Mesenchymal stem cell (in vitro differentiated cells and primary cell): ENCODE results near the gene PAX6.

Experiments
- DNase-seq: peaks from one replicate; pipeline ENCODE4 v3.0.0-alpha.2; 2013
- H2AFZ ChIP-seq: one replicate; pipeline ENCODE4 v1.6.1; 2013; ENCODE audit warnings: low read depth, mild to moderate bottlenecking, control low read depth, inconsistent platforms, low read length, moderate library complexity
- H2AK5ac ChIP-seq: 2 replicates; pipeline ENCODE4 v1.6.1; 2013; ENCODE audit warnings: low read length, moderate library complexity, mild to moderate bottlenecking, inconsistent platforms; ENCODE audit not compliant: severe bottlenecking
- H2BK120ac ChIP-seq: one replicate; pipeline ENCODE4 v1.6.1; 2013; ENCODE audit warnings: low read depth, mild to moderate bottlenecking, inconsistent platforms, low read length, moderate library complexity
- H2BK12ac ChIP-seq, 2 experiments: one replicate each; pipeline ENCODE4 v1.6.1; 2013; ENCODE audit warnings: inconsistent platforms in 2 of 2, low read length in 2 of 2, mild to moderate bottlenecking in 2 of 2, moderate library complexity in 2 of 2, control low read depth in 1 of 2
- H2BK15ac ChIP-seq: one replicate; pipeline ENCODE4 v1.6.1; 2013; ENCODE audit warnings: mild to moderate bottlenecking, low read depth, inconsistent platforms; ENCODE audit not compliant: poor library complexity, severe bottlenecking
- H2BK5ac ChIP-seq: 2 replicates; pipeline ENCODE4 v1.6.1; 2013; ENCODE audit warnings: low read depth, mild to moderate bottlenecking, low read length, control low read depth, inconsistent platforms; ENCODE audit not compliant: poor library complexity, severe bottlenecking
- H3K14ac ChIP-seq, 2 experiments: one replicate each; pipeline ENCODE4 v1.6.1; 2013; ENCODE audit warnings: inconsistent platforms in 2 of 2, low read length in 2 of 2, control low read depth in 1 of 2, mild to moderate bottlenecking in 1 of 2, moderate library complexity in 1 of 2
- H3K18ac ChIP-seq, 2 experiments: one replicate each; pipeline ENCODE4 v1.6.1; 2013; ENCODE audit warnings: inconsistent platforms in 2 of 2, low read length in 2 of 2, control low read depth in 1 of 2, low read depth in 1 of 2, mild to moderate bottlenecking in 1 of 2
- H3K23ac ChIP-seq, 2 experiments: one replicate each; pipeline ENCODE4 v1.6.1; 2013; ENCODE audit warnings: inconsistent platforms in 2 of 2, low read length in 2 of 2, mild to moderate bottlenecking in 2 of 2, moderate library complexity in 2 of 2, control low read depth in 1 of 2
- H3K27ac ChIP-seq: 2 replicates; pipeline ENCODE4 v1.5.1; 2013; ENCODE audit warnings: mild to moderate bottlenecking, moderate library complexity, low read length, control low read depth, inconsistent platforms; ENCODE audit not compliant: poor library complexity, severe bottlenecking
- H3K27me3 ChIP-seq, 2 experiments: 2 replicates each; pipeline versions ENCODE4 v1.6.1 to v1.7.0; 2013; ENCODE audit warnings: low read length in 2 of 2, mild to moderate bottlenecking in 2 of 2, moderate library complexity in 2 of 2, control low read depth in 1 of 2, inconsistent platforms in 1 of 2; ENCODE audit not compliant: control insufficient read depth in 1 of 2, insufficient read depth in 1 of 2
- H3K36me3 ChIP-seq, 2 experiments: 2 replicates each; pipeline versions ENCODE4 v1.6.1 to v1.7.0; 2013; ENCODE audit warnings: low read length in 2 of 2, control low read depth in 1 of 2, inconsistent platforms in 1 of 2, low read depth in 1 of 2, mild to moderate bottlenecking in 1 of 2; ENCODE audit not compliant: insufficient read depth in 2 of 2, control insufficient read depth in 1 of 2
- H3K4ac ChIP-seq, 2 experiments: one replicate each; pipeline ENCODE4 v1.6.1; 2013; ENCODE audit warnings: inconsistent platforms in 2 of 2, low read length in 2 of 2, mild to moderate bottlenecking in 2 of 2, moderate library complexity in 2 of 2, control low read depth in 1 of 2, low read depth in 1 of 2
- H3K4me1 ChIP-seq: 2 replicates; pipeline ENCODE4 v1.6.1; 2013; ENCODE audit warnings: low read depth, low read length, control low read depth; ENCODE audit not compliant: control insufficient read depth, insufficient read depth
- H3K4me2 ChIP-seq: 2 replicates; pipeline ENCODE4 v1.6.1; 2013; ENCODE audit warnings: low read length, mild to moderate bottlenecking, inconsistent platforms; ENCODE audit not compliant: poor library complexity, severe bottlenecking
- H3K4me3 ChIP-seq, 2 experiments: 2 replicates each; pipeline versions ENCODE4 v1.5.1 to v1.7.0; 2013; ENCODE audit warnings: low read length in 2 of 2, mild to moderate bottlenecking in 2 of 2, control low read depth in 1 of 2, low read depth in 1 of 2; ENCODE audit not compliant: insufficient read depth in 1 of 2
- H3K79me1 ChIP-seq: replicated peaks from 2 replicates; pipeline ENCODE4 v1.6.1; 2013; ENCODE audit warnings: mild to moderate bottlenecking, control low read depth, low read length, inconsistent platforms; ENCODE audit not compliant: poor library complexity, severe bottlenecking
- H3K9ac ChIP-seq: 2 replicates; pipeline ENCODE4 v1.7.0; 2013; ENCODE audit warnings: mild to moderate bottlenecking, low read length, moderate library complexity
- H3K9me3 ChIP-seq: 2 replicates; pipeline ENCODE4 v1.7.0; 2013; ENCODE audit warnings: mild to moderate bottlenecking, low read length; ENCODE audit not compliant: control insufficient read depth
- H4K8ac ChIP-seq: one replicate; pipeline ENCODE4 v1.6.1; 2013; ENCODE audit warnings: inconsistent platforms, mild to moderate bottlenecking, low read length, moderate library complexity
- H4K91ac ChIP-seq: one replicate; pipeline ENCODE4 v1.6.1; 2013; ENCODE audit warnings: mild to moderate bottlenecking, low read length, inconsistent platforms
- whole genome bisulfite sequencing: methylation state at CpG from one replicate; pipeline ENCODE4 v1.1.7; 2013; ENCODE audit warnings: mixed read lengths; 5-methylcytosine and 5-hydroxymethylcytosine counted together

The PAX6 gene

DNA sequence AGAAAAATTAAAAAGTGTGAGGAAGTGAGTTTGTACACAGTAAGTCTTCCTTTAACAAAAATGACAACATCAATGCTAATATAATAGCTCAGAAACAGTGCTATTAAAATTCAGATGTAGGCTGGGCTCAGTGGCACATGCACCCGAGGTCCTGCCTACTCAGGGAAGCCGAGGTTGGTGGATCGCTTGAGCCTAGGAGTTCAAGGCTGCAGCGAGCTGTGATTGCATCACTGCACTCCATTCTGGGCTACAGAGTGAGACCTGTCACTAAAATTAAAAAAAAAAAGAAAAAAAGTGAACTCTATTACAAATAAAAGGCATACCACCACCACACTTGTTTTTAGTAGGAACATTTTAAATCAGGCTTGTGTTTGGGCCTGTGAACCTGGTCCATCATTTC, 39.2 kb upstream of the PAX6 start:
- no peak overlapping the region for H3K9ac ChIP-seq
- 67% methylated on average over 2 of the region's 4 CpGs for WGBS
- no peak overlapping the region for H2BK12ac ChIP-seq
- H3K36me3 ChIP-seq: no peaks in the 10 kb centered on the region
- H3K4me2 ChIP-seq: no peak overlapping the region
- H2BK5ac ChIP-seq: no peak overlapping the region
- H2AFZ ChIP-seq: no peak overlapping the region
- no peak overlapping the region for H3K4ac ChIP-seq
- no peak overlapping the region for H3K4me3 ChIP-seq
- H3K79me1 ChIP-seq: no peaks in the 10 kb centered on the region
- H4K91ac ChIP-seq: no peak overlapping the region
- H3K18ac ChIP-seq: no peak overlapping the region
- DNase-seq: no peak
- no peaks in the 10 kb centered on the region for H3K9me3 ChIP-seq
- no peak overlapping the region for H2BK120ac ChIP-seq
- H2BK15ac ChIP-seq: no peak overlapping the region
- no peak overlapping the region for H2AK5ac ChIP-seq
- no peaks in the 10 kb centered on the region for H3K4me1 ChIP-seq
- no peak overlapping the region for H3K27ac ChIP-seq
- H3K14ac ChIP-seq: no peak overlapping the region
- peaks cover 4 to 5% of the 10 kb centered on the region in 2 experiments for H3K27me3 ChIP-seq
- no peak overlapping the region for H3K23ac ChIP-seq
- no peak overlapping the region for H4K8ac ChIP-seq

DNA sequence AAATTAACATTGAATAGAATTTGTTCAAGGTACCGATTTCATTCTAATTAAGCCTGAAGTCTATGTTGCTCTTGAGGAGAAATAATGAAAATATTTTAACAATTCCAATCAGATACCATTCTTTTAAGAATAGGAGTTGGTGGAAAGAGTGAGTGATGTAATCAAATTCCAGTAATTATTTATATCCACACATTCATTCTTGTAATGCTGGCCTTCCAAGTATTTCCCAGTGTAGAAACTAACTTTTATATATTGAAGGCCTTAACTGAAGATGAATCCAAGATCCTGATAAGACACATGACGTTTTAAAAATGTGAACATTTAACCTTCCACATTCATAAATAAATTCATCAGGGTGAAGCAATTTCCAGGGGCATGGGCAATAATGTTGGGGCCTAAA, 36.6 kb upstream of the PAX6 start:
- no peak overlapping the region for H3K4me2 ChIP-seq
- no peaks in the 10 kb centered on the region for H3K79me1 ChIP-seq
- H3K9me3 ChIP-seq: no peaks in the 10 kb centered on the region
- H3K4ac ChIP-seq: no peak overlapping the region
- no CpG with 5 or more reads among the region's 2 CpGs for WGBS
- no peak overlapping the region for H3K27ac ChIP-seq
- no peaks in the 10 kb centered on the region for H3K4me1 ChIP-seq
- H3K23ac ChIP-seq: no peak overlapping the region
- H2BK15ac ChIP-seq: no peak overlapping the region
- no peak overlapping the region for H2BK12ac ChIP-seq
- H3K14ac ChIP-seq: no peak overlapping the region
- peaks cover 3 to 9% of the 10 kb centered on the region in 2 experiments for H3K27me3 ChIP-seq
- no peak overlapping the region for H4K8ac ChIP-seq
- no peak for DNase-seq
- H3K36me3 ChIP-seq: no peaks in the 10 kb centered on the region
- H3K18ac ChIP-seq: no peak overlapping the region
- H2AFZ ChIP-seq: no peak overlapping the region
- H3K9ac ChIP-seq: no peak overlapping the region
- no peak overlapping the region for H4K91ac ChIP-seq
- H2BK120ac ChIP-seq: no peak overlapping the region
- no peak overlapping the region for H2BK5ac ChIP-seq
- no peak overlapping the region for H3K4me3 ChIP-seq
- no peak overlapping the region for H2AK5ac ChIP-seq

DNA sequence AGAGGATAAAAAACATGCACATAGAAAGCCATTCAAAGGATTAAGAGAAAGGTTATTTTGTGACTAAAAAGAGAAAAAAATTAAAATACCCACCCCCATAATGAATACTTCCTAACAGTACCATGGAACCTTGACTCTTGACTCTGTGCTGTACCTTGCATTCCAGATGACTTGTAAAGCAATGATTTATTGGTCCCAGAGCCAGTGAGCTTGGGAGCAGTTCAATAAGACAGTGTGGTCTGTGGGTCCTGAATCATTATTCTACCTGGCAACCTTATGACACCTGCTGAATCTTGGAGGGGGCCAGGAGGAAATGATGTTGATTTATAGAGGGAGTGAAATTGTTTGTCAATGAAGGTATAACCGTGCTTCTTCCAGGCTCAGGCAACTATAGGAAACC, 34.2 kb upstream of the PAX6 start:
- Histone ChIP-seq H3K4ac (no peak overlapping the region), H3K79me1 (no peaks in the 10 kb centered on the region), H3K4me3 (no peak overlapping the region), H4K91ac (no peak overlapping the region), H2BK120ac (no peak overlapping the region), H4K8ac (no peak overlapping the region), H3K27ac (no peak overlapping the region), H2BK5ac (no peak overlapping the region), H3K14ac (no peak overlapping the region), H3K9me3 (no peaks in the 10 kb centered on the region), H3K27me3 (peaks cover 10 to 29% of the 10 kb centered on the region in 2 experiments), H3K9ac (no peak overlapping the region), H2AK5ac (no peak overlapping the region), H3K36me3 (no peaks in the 10 kb centered on the region), H2BK12ac (no peak overlapping the region), H3K23ac (no peak overlapping the region), H3K4me2 (no peak overlapping the region), H2BK15ac (no peak overlapping the region), H2AFZ (no peak overlapping the region), H3K4me1 (no peaks in the 10 kb centered on the region), H3K18ac (no peak overlapping the region)
- 50% methylated on average over 1 of the region's 1 CpG for WGBS
- no peak for DNase-seq

DNA sequence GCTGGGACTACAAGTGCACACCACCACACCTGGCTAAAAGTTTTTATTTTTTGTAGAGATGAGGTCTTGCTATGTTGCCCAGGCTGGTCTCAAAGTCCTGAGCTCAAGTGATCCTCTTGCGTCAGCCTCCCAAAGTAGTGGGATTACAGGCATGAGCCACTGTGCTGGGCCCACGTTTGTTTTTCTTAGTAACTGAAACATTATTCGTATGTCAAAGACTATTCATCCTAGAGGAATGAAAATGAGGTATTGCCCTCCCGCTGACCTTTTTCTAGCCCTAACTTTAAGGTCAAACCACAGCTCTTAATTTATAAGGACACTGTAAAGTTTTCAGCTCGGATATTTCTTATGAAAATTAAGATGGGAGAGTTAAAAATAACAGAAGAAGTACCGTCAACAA, 33.2 kb upstream of the PAX6 start:
- Histone ChIP-seq H2AFZ (no peak overlapping the region), H4K91ac (no peak overlapping the region), H3K18ac (no peak overlapping the region), H2BK12ac (no peak overlapping the region), H3K14ac (no peak overlapping the region), H3K4me2 (no peak overlapping the region), H2AK5ac (no peak overlapping the region), H3K4ac (no peak overlapping the region), H2BK120ac (no peak overlapping the region), H2BK15ac (no peak overlapping the region), H3K9ac (no peak overlapping the region), H3K4me3 (no peak overlapping the region), H3K27ac (no peak overlapping the region), H3K36me3 (no peaks in the 10 kb centered on the region), H2BK5ac (no peak overlapping the region), H4K8ac (no peak overlapping the region), H3K9me3 (no peaks in the 10 kb centered on the region), H3K27me3 (peaks cover 15 to 38% of the 10 kb centered on the region in 2 experiments), H3K79me1 (no peaks in the 10 kb centered on the region), H3K23ac (no peak overlapping the region), H3K4me1 (no peaks in the 10 kb centered on the region)
- DNase-seq: no peak
- WGBS: 90% methylated on average over 2 of the region's 6 CpGs
